HEK293 (cell line): Measurements from ENCODE around the gene SERPINI1.

ENCODE experiments used
- BCL11A ChIP-seq: fragments of 450-650 bp; formaldehyde crosslinking; IDR thresholded peaks from 2 replicates; pipeline ENCODE4 v1.5.1; 2016; ENCODE audit warnings: low read depth, missing biosample characterization, missing genetic modification characterization
- ZBTB7A ChIP-seq: fragments of 450-650 bp; formaldehyde crosslinking; IDR thresholded peaks from 2 replicates; pipeline ENCODE4 v1.5.1; 2016; ENCODE audit warnings: low read depth, missing biosample characterization, missing genetic modification characterization
- ZNF274 ChIP-seq, 2 experiments: fragments of 200-500 bp in 1 of 2; fragments of 450-650 bp in 1 of 2; sonication (Bioruptor generic) in 1 of 2; formaldehyde crosslinking in 1 of 2; IDR thresholded peaks; 2 replicates each; pipeline versions ENCODE4 v1.5.1 to v1.6.1; 2014 to 2016; ENCODE audit warnings: borderline replicate concordance in 1 of 2, inconsistent platforms in 1 of 2, low read length in 1 of 2, missing biosample characterization in 1 of 2, missing genetic modification characterization in 1 of 2
- ZNF335 ChIP-seq: fragments of 450-650 bp; formaldehyde crosslinking; conservative IDR thresholded peaks from 2 replicates; pipeline ENCODE4 v1.5.1; 2016; ENCODE audit warnings: missing biosample characterization, missing genetic modification characterization
- ZNF76 ChIP-seq: fragments of 450-650 bp; formaldehyde crosslinking; IDR thresholded peaks from 2 replicates; pipeline ENCODE4; 2016; ENCODE audit warnings: low read depth, missing biosample characterization, missing genetic modification characterization, borderline replicate concordance
- ZNF776 ChIP-seq: fragments of 450-650 bp; formaldehyde crosslinking; IDR thresholded peaks from 2 replicates; pipeline ENCODE4 v1.5.0; 2017; ENCODE audit warnings: missing biosample characterization, missing genetic modification characterization, borderline replicate concordance
- TF ChIP-seq, protein P1 (sequence below): fragments of 450-650 bp; formaldehyde crosslinking; IDR thresholded peaks from 2 replicates; pipeline ENCODE4 v1.5.1; 2016; ENCODE audit warnings: missing biosample characterization, missing genetic modification characterization

DNA sequence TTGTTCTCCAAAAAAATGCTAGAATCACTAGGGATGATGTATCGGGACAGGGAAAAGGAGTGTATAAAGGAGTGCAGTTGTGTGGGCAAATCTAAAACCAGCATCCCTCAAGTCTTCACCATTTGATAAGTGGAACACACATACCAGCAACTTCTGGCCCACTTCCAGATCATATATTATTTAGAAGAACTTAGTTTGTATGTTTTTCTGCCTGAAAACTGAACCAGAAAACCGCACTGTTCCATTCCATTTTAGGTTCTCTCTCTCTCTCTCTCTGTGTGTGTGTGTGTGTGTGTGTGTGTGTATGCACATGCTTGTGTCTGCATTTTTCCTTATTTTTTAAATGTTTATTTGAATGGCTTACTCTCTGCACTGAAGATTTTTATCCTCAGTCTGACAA lies 93.5 kb downstream of the SERPINI1 start:
- no peak for TF ChIP-seq ZNF274 (IDR thresholded peaks at IDR 0.05; ENCODE audit: low read length)
- TF ChIP-seq ZNF274 (tag by site-specific recombination; IDR thresholded peaks at IDR 0.05; ENCODE audit: borderline replicate concordance) = no peak
- no peak for TF ChIP-seq ZNF776 (tag by site-specific recombination)
- no peak for TF ChIP-seq BCL11A (tag by site-specific recombination)
- TF ChIP-seq ZBTB7A (tag by site-specific recombination) = no peak
- TF ChIP-seq, protein P1, sequence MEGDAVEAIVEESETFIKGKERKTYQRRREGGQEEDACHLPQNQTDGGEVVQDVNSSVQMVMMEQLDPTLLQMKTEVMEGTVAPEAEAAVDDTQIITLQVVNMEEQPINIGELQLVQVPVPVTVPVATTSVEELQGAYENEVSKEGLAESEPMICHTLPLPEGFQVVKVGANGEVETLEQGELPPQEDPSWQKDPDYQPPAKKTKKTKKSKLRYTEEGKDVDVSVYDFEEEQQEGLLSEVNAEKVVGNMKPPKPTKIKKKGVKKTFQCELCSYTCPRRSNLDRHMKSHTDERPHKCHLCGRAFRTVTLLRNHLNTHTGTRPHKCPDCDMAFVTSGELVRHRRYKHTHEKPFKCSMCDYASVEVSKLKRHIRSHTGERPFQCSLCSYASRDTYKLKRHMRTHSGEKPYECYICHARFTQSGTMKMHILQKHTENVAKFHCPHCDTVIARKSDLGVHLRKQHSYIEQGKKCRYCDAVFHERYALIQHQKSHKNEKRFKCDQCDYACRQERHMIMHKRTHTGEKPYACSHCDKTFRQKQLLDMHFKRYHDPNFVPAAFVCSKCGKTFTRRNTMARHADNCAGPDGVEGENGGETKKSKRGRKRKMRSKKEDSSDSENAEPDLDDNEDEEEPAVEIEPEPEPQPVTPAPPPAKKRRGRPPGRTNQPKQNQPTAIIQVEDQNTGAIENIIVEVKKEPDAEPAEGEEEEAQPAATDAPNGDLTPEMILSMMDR (tag by site-specific recombination) = no peak
- no peak for TF ChIP-seq ZNF76 (tag by site-specific recombination)
- TF ChIP-seq ZNF335 (tag by site-specific recombination) = no peak
